Retinal pigment epithelial cell (primary cell): ENCODE measurements around the gene KIF22.
"Not testable (repeated sequence)": the region's sequence is repeated elsewhere in the genome, so short reads cannot be mapped to it uniquely, and the experiment has no call there.

Experiments
- DNase-seq: peaks from one replicate; pipeline ENCODE4 v3.0.0-alpha.2; 2010; ENCODE audit warnings: low read depth
- H3K4me3 ChIP-seq: 2 replicates; pipeline ENCODE4 v1.5.1; 2011; ENCODE audit warnings: mild to moderate bottlenecking, low read length, control low read depth, moderate library complexity
- TF ChIP-seq, protein P1 (sequence below): conservative IDR thresholded peaks from 2 replicates; pipeline ENCODE4 v1.5.1; 2011; ENCODE audit warnings: low read depth, low read length, control low read depth, inconsistent platforms

The KIF22 gene

GRCh38 chr16:29784157-29784556 lies 6.4 kb upstream of the KIF22 start:
- no peak for DNase-seq
- TF ChIP-seq, protein P1, sequence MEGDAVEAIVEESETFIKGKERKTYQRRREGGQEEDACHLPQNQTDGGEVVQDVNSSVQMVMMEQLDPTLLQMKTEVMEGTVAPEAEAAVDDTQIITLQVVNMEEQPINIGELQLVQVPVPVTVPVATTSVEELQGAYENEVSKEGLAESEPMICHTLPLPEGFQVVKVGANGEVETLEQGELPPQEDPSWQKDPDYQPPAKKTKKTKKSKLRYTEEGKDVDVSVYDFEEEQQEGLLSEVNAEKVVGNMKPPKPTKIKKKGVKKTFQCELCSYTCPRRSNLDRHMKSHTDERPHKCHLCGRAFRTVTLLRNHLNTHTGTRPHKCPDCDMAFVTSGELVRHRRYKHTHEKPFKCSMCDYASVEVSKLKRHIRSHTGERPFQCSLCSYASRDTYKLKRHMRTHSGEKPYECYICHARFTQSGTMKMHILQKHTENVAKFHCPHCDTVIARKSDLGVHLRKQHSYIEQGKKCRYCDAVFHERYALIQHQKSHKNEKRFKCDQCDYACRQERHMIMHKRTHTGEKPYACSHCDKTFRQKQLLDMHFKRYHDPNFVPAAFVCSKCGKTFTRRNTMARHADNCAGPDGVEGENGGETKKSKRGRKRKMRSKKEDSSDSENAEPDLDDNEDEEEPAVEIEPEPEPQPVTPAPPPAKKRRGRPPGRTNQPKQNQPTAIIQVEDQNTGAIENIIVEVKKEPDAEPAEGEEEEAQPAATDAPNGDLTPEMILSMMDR: no peak
- H3K4me3 ChIP-seq: no peak overlapping the region

DNA sequence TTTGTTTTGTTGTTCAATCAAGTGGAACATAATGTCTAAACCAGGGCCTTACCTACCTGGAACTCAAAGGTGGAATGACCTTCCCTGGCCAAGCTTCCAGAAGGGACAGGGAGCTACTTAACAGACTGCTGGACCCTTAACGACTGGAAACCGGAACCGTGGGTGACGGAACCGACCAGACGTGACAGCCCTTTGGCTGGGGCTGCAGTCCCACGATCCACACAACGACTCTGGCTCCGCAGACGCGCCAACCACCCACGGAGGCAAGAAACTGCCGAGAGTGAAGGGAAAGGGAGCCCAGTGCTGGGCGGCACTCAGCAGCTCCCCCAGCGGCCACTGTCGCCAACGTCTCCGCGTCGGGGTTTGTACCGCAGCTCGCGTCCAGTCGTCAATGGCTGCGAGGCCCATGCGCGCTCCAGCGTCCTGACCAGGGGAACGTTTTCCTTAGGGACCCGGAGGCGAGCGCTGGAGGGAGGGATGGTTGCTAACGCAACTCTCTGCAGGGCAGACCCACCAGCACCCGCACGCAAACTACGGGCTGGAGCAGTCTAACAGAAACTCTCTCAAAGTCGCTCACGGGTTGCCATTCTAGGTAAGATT lies 5.5 kb upstream of the KIF22 start:
- TF ChIP-seq, protein P1: peak; percentile 85
- peak overlapping the region; percentile 35 for H3K4me3 ChIP-seq
- DNase-seq: no peak

- DNase-seq, H3K4me3 ChIP-seq: not testable (repeated sequence)
These were observed 3.4 kb upstream of the KIF22 start for GRCh38 chr16:29787155-29787554.

DNA sequence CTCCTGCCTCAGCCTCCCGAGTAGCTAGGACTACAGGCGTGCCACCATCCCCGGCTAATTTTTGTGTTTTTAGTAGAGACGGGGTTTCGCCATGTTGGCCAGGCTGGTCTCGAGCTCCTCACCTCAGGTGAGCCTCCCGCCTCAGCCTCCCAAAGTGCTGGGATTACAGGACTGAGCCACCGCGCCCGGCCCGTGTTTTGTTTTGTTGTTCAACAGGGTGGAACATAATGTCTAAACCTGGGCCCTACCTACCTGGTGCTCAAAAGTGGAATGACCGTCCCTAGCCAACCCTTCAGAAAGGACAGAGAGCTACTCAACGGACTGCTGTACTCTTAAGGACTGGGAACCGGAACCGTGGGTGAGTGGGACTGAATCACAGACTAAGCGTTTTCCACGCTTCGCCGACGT lies 772 bp upstream of the KIF22 start:
- TF ChIP-seq, protein P1: no peak
- no peak for DNase-seq
- peak overlapping the region; percentile 97 for H3K4me3 ChIP-seq

GRCh38 chr16:29790949-29791844 lies 646 bp downstream of the KIF22 start:
- TF ChIP-seq, protein P1: no peak
- DNase-seq: no peak
- peak overlapping the region; percentile 97 for H3K4me3 ChIP-seq

- TF ChIP-seq, protein P1: no peak
- peak overlapping the region; percentile 97 for H3K4me3 ChIP-seq
- DNase-seq: no peak
These were observed 1.6 kb downstream of the KIF22 start for GRCh38 chr16:29791845-29792807.

DNA sequence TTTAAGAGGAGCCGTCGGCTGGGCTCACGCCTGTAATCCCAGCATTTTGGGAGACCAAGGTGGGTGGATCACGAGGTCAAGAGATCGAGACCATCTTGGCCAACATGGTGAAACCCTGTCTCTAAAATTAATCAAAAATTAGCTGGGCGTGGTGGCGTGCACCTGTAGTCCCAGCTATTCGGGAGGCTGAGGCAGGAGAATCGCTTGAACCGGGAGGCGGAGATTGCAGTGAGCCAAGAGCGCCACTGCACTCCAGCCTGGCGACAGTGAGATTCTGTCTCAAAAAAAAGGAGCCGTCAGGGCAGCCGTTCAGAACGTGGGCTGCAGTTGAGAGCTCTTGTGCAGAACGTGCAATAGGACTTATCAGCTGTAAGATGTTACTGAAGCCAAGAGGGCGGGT lies 2.6 kb downstream of the KIF22 start:
- H3K4me3 ChIP-seq, DNase-seq: not testable (repeated sequence)
